GM19397 (cell line): Measurements from ENCODE around the gene PLGRKT.
A peak's percentile ranks its signal among the peaks of the same experiment; 100 is the strongest.
"Not testable (repeated sequence)": the region's sequence is repeated elsewhere in the genome, so short reads cannot be mapped to it uniquely, and the experiment has no call there.

Experiments
- ATAC-seq: cut with Tn5 transposase; IDR thresholded peaks from one replicate; pipeline ENCODE4 v1.9.1; 2021; ENCODE audit warnings: mild to moderate bottlenecking, moderate library complexity; ENCODE audit not compliant: unreplicated experiment

PLGRKT gene

GRCh38 chr9:5388026-5388819 is 49.5 kb downstream of the PLGRKT start:
- ATAC-seq: no peak

GRCh38 chr9:5384436-5384835 is 53.3 kb downstream of the PLGRKT start:
- no peak for ATAC-seq

- ATAC-seq: no peak
These were observed 55.2 kb downstream of the PLGRKT start for GRCh38 chr9:5382479-5382878.

- ATAC-seq: no peak
These were observed 61.8 kb downstream of the PLGRKT start for GRCh38 chr9:5375790-5376477.

GRCh38 chr9:5375091-5375490 is 62.6 kb downstream of the PLGRKT start:
- no peak for ATAC-seq

- peak; percentile 95 for ATAC-seq
These were observed 73.3 kb downstream of the PLGRKT start for GRCh38 chr9:5364294-5365024.

GRCh38 chr9:5361326-5362010 is 76.3 kb downstream of the PLGRKT start:
- no peak for ATAC-seq

GRCh38 chr9:5360341-5360740 is 77.4 kb downstream of the PLGRKT start:
- ATAC-seq: no peak

GRCh38 chr9:5357431-5358105 is 80.2 kb downstream of the PLGRKT start:
- ATAC-seq: no peak

- no peak for ATAC-seq
These were observed 81.9 kb downstream of the PLGRKT start for GRCh38 chr9:5355817-5356216.

GRCh38 chr9:5355226-5355625 is 82.5 kb downstream of the PLGRKT start:
- no peak for ATAC-seq

GRCh38 chr9:5354184-5354583 is 83.5 kb downstream of the PLGRKT start:
- ATAC-seq: no peak

GRCh38 chr9:5352637-5353248 is 85.0 kb downstream of the PLGRKT start:
- ATAC-seq: no peak

GRCh38 chr9:5338992-5339981 is 98.4 kb downstream of the PLGRKT start, which contains the start of gene RLN1:
RLN1 (minus strand) TSS chr9:5339876; CDS start chr9:5339746, 130 bp downstream.
- ATAC-seq: peak; percentile 100

- ATAC-seq: no peak
These were observed 101.0 kb downstream of the PLGRKT start for GRCh38 chr9:5336688-5337087.

- not testable (repeated sequence) for ATAC-seq
These were observed 106.4 kb downstream of the PLGRKT start for GRCh38 chr9:5331276-5331675.

GRCh38 chr9:5326893-5327548 is 110.7 kb downstream of the PLGRKT start:
- ATAC-seq: no peak

- ATAC-seq: no peak
These were observed 111.5 kb downstream of the PLGRKT start for GRCh38 chr9:5326187-5326586.
